ENCODE measurements around the gene CARMIL3.

Gene CARMIL3

DNA sequence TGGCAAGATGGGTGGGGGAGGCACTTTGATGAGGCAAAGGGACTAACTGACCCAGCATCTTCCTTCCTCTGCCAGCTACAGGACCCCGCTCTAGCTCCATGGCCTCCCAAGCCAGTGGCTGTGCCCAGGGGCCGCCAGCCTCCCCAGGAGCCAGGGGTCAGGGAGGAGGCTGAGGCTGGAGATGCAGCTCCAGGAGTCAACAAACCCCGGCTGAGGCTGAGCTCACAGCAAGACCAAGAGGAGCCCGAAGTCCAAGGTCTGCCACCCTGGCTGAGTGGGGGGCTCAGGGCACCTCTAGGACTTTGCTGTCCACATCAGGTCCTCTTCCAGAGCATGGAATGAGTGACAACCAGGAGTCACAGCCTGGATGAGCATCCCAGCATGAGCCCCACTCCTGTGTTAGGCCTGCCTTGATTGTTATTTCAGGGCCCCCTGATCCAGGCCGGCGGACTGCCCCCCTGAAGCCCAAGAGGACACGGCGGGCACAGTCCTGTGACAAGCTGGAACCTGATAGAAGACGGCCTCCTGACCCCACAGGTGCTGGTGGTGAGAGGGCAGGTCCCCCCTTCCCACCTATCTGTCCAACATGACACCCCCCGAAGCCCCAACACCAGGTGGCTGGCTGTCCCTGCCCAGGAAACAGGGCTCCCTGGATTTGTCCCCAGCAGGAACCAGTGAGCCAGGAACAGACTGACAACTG is 17.1 kb downstream of the CARMIL3 start:
- TF ChIP-seq CTCF (IDR thresholded peaks at IDR 0.05; ENCODE audit: insufficient read depth, low read length, poor library complexity, severe bottlenecking), result no peak
- no peaks in the 10 kb centered on the region; the same call in 1 of the 2 replicates for H3K27me3 ChIP-seq (replicated peaks; ENCODE audit: control insufficient read depth, insufficient read depth, low read length)
- H3K36me3 ChIP-seq (ENCODE audit: control insufficient read depth, insufficient read depth, low read length), result no peaks in the 10 kb centered on the region
- H3K4me3 ChIP-seq (replicated peaks; ENCODE audit: low read depth, low read length), result no peak overlapping the region
- DNase-seq (ENCODE audit: extremely low read depth, insufficient read length), result no peak

GRCh38 chr14:24069411-24069735 is 17.6 kb downstream of the CARMIL3 start:
- Histone ChIP-seq H3K27me3 (replicated peaks; ENCODE audit: control insufficient read depth, insufficient read depth, low read length) (no peaks in the 10 kb centered on the region; the same call in 1 of the 2 replicates), H3K4me3 (replicated peaks; ENCODE audit: low read depth, low read length) (no peak overlapping the region), H3K36me3 (ENCODE audit: control insufficient read depth, insufficient read depth, low read length) (no peaks in the 10 kb centered on the region)
- no peak for DNase-seq (ENCODE audit: extremely low read depth, insufficient read length)
- TF ChIP-seq CTCF (IDR thresholded peaks at IDR 0.05; ENCODE audit: insufficient read depth, low read length, poor library complexity, severe bottlenecking), result no peak

DNA sequence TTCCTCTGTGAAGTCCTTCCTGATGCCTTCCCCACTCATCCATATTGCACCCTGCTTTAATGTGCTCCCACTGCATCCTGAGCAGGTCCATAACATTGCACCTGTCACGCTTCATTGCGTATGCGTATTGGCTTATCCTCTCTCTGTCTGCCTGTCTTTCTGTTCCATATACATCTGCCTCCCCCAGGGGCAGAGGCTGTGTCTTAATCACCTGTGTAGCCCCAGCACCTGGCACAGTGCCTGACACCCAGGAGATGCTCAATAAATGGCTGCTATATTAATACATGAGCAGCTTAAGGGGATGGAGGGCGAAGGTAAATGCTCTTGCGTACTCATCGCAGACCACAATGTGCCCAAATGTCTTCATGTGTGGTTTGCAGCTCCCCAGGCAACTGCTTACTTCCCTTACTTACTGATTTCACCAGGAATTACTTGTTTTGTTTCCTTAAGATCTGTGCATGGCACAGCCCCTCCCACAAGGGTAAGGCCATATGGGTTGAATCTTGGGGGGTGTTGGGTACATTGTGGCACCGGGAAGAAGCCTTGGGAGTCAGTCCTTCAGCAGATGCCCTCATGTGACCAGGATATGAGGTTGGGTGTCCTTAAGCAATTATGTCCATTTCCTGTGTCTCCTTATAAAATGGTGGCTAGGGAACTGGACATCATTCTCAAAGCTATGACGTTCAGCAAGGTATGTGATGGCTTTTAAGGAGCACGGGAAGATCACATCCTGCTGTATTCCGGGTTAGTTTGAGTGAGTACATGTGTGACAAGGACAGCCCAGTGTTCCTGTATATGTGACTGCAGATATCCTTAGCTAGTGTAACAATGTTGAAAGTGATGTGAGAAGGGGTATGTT is 18.7 kb downstream of the CARMIL3 start:
- no peak overlapping the region for H3K4me3 ChIP-seq (replicated peaks; ENCODE audit: low read depth, low read length)
- no peak for DNase-seq (ENCODE audit: extremely low read depth, insufficient read length)
- TF ChIP-seq CTCF (IDR thresholded peaks at IDR 0.05; ENCODE audit: insufficient read depth, low read length, poor library complexity, severe bottlenecking), result no peak
- no peaks in the 10 kb centered on the region for H3K36me3 ChIP-seq (ENCODE audit: control insufficient read depth, insufficient read depth, low read length)
- H3K27me3 ChIP-seq (replicated peaks; ENCODE audit: control insufficient read depth, insufficient read depth, low read length), result no peaks in the 10 kb centered on the region; the same call in 1 of the 2 replicates

DNA sequence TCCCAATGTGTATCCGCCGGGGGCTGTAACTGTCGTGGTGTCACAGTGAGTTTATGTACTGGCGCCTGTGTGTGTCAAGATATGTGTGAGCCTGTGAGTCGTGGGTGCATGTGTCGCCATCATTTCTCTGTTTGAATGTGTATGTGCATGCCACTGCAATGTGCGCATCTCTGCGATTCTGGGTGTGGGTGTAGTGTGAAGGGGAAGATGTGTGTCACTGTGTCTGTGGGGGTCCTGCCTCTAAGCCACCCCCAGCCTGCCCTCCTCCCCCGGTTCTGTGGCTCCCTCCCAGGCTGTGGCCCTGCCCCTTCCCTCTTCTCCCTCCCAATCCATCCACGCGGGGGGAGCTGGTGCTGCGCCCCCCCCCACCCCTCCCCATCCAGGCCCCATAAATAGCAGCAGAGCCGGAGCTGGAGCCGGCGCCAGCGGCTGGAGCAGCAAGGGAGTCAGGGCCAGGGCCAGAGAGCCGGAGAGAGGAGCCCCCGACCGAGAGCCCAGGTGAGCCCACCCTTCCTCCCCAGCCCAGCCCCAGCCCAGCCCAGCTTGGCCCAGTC is 19.4 kb downstream of the CARMIL3 start, which contains the start of gene CPNE6:
Gene CPNE6 (plus strand): TSS at position 419 of the 554 bp plus-strand sequence. CDS start 1,375 bp downstream, outside the sequence.
- Histone ChIP-seq H3K4me3 (replicated peaks; ENCODE audit: low read depth, low read length) (no peak within 1 kb of the TSS), H3K36me3 (ENCODE audit: control insufficient read depth, insufficient read depth, low read length) (no peaks in the 10 kb centered on the region), H3K27me3 (replicated peaks; ENCODE audit: control insufficient read depth, insufficient read depth, low read length) (no peaks in the 10 kb centered on the region; the same call in 1 of the 2 replicates)
- no peak for TF ChIP-seq CTCF (IDR thresholded peaks at IDR 0.05; ENCODE audit: insufficient read depth, low read length, poor library complexity, severe bottlenecking)
- DNase-seq (ENCODE audit: extremely low read depth, insufficient read length), result no peak

DNA sequence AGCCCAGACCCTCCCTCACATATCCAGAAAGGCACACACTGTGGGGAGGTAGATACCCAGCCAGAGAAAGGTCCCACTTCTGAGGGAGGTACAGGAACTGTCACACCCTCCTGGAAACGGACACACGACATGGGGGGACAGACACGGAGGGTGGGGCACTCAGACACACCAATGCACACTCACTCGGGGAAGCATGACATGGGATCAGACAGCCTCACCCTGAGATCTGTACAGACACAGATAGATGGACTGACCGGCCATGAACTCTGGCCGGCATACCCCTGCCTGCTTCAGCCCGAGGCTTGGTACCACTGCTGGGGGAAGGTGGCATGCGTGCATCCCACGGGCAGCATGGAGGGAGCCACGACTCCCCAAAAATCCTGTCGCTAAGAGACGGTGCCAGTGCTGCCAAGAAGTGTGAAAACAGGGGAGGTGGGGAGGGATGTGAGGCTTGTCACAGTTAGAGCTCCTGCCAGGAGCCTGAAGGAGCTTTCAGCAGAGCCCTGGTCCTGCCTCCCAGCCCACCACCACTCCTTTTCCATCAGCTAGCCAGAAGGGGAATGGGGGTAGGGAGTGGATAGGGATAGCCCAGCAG is 20.1 kb downstream of the CARMIL3 start:
- no peak for TF ChIP-seq CTCF (IDR thresholded peaks at IDR 0.05; ENCODE audit: insufficient read depth, low read length, poor library complexity, severe bottlenecking)
- no peaks in the 10 kb centered on the region for H3K36me3 ChIP-seq (ENCODE audit: control insufficient read depth, insufficient read depth, low read length)
- no peak overlapping the region for H3K4me3 ChIP-seq (replicated peaks; ENCODE audit: low read depth, low read length)
- H3K27me3 ChIP-seq (replicated peaks; ENCODE audit: control insufficient read depth, insufficient read depth, low read length), result no peaks in the 10 kb centered on the region; the same call in 1 of the 2 replicates
- no peak for DNase-seq (ENCODE audit: extremely low read depth, insufficient read length)

All from GM06990 (cell line).